Measurements from ENCODE around the gene CTF1.

CTF1 gene

DNA sequence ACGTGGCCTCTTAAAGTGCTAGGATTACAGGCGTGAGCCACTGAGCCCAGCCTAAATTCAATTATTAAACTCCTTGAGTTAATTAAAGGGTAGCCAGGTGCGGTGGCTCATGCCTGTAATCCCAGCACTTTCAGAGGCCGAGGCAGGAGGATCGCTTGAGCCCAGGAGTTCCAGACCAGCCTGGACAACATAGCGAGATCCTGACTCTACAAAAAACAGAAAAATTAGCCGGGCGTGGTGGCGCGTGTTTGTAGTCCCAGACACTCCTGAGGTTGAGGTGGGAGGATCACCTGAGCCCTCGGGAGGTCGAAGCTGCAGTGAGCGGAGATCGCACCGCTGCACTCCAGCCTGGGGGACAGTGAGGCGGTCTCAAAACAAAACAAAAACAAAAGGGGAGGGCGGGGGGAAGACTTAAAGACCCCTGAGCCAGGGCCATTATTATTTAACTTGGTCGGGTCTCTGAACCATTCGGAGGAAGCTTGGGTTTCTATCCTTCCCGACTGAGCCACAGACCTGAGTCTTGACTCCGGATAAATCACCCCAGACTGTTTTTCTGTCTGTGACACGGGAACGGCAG is 22.1 kb upstream of the CTF1 start:
- H2AFZ ChIP-seq (ENCODE audit: low read length): peak overlapping the region; percentile 84
- no peaks in the 10 kb centered on the region for H3K27me3 ChIP-seq (ENCODE audit: insufficient read depth, low read length, poor library complexity, severe bottlenecking)
- no peaks in the 10 kb centered on the region for H3K9me2 ChIP-seq (replicated peaks; ENCODE audit: low read depth, low read length)
- no peaks in the 10 kb centered on the region for H3K36me3 ChIP-seq (ENCODE audit: insufficient read depth, low read length)
- peak overlapping the region; percentile 97 for H3K4me2 ChIP-seq (ENCODE audit: low read depth, low read length, poor library complexity, severe bottlenecking)
- H3K79me2 ChIP-seq (ENCODE audit: insufficient read depth, low read length): peaks cover 45% of the 10 kb centered on the region
- H3K4me1 ChIP-seq (ENCODE audit: insufficient read depth, low read length, poor library complexity, severe bottlenecking): peaks cover 12% of the 10 kb centered on the region
- peak overlapping the region; percentile 97 for H3K9ac ChIP-seq (ENCODE audit: low read depth, low read length, poor library complexity, severe bottlenecking)
- H3K4me3 ChIP-seq (ENCODE audit: low read length, poor library complexity, severe bottlenecking): peak overlapping the region; percentile 89
- no peaks in the 10 kb centered on the region for H3K9me3 ChIP-seq (ENCODE audit: insufficient read depth, low read depth, low read length)
- TF ChIP-seq, protein P1, sequence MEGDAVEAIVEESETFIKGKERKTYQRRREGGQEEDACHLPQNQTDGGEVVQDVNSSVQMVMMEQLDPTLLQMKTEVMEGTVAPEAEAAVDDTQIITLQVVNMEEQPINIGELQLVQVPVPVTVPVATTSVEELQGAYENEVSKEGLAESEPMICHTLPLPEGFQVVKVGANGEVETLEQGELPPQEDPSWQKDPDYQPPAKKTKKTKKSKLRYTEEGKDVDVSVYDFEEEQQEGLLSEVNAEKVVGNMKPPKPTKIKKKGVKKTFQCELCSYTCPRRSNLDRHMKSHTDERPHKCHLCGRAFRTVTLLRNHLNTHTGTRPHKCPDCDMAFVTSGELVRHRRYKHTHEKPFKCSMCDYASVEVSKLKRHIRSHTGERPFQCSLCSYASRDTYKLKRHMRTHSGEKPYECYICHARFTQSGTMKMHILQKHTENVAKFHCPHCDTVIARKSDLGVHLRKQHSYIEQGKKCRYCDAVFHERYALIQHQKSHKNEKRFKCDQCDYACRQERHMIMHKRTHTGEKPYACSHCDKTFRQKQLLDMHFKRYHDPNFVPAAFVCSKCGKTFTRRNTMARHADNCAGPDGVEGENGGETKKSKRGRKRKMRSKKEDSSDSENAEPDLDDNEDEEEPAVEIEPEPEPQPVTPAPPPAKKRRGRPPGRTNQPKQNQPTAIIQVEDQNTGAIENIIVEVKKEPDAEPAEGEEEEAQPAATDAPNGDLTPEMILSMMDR (conservative IDR thresholded peaks at IDR 0.05; ENCODE audit: low read length): no peak
- no peak for TF ChIP-seq EZH2phosphoT487 (IDR thresholded peaks at IDR 0.05; ENCODE audit: borderline replicate concordance)
- H3F3A ChIP-seq (ENCODE audit: low read depth): no peaks in the 10 kb centered on the region; the same call in 1 of the 2 replicates
- H4K20me1 ChIP-seq (ENCODE audit: insufficient read depth, low read length, poor library complexity, severe bottlenecking): no peaks in the 10 kb centered on the region

DNA sequence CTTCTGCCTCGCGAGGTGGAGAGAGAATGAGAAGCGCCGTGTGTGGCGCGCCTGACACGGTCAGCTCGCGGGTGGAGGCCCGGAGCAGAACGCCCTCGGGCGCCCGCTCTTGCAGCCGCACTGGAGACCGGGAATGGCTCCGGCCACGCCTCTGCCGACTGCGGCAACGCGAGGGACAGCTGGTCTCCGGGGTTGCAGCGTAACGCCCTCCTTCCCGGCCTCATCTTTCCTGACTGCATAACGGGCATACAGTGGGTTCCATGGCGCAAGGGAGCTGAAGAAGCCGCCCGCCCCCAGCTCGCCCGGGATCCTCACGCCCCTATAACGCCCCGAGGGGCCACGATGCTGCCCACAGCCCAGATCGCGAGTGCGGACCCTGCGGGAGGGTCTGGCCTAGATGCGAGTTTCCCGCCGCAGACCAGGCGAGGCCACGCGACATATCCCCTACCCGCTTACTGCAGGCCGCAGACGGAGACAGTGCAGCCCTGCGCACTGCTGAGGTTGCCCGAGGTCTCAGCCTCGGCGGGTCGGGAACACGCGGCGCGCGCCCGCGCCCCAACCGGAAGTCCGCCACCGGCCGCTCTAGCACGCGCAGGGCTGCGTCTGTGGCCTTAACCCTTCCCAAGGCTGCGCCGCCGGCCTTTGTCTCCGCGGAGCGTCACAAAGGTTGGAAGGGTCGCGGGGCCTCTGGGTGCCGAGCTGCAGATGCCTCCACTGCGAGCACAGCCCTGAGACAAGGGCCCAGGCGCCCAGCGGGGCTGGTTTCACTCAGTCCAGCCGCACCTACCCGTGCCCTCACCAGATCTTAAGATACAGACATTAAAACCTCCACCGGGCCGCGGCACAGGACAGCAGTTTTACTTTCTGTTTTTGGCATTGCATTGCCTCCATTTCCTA is 21.3 kb upstream of the CTF1 start:
- Histone ChIP-seq H3K36me3 (ENCODE audit: insufficient read depth, low read length) (no peaks in the 10 kb centered on the region), H2AFZ (ENCODE audit: low read length) (peak overlapping the region; percentile 84), H3F3A (ENCODE audit: low read depth) (no peaks in the 10 kb centered on the region; the same call in 1 of the 2 replicates), H3K4me3 (ENCODE audit: low read length, poor library complexity, severe bottlenecking) (peak overlapping the region; percentile 89), H3K4me1 (ENCODE audit: insufficient read depth, low read length, poor library complexity, severe bottlenecking) (peaks cover 12% of the 10 kb centered on the region), H3K79me2 (ENCODE audit: insufficient read depth, low read length) (peaks cover 45% of the 10 kb centered on the region), H3K4me2 (ENCODE audit: low read depth, low read length, poor library complexity, severe bottlenecking) (peak overlapping the region; percentile 97), H3K9me2 (replicated peaks; ENCODE audit: low read depth, low read length) (no peaks in the 10 kb centered on the region), H3K9ac (ENCODE audit: low read depth, low read length, poor library complexity, severe bottlenecking) (peak overlapping the region; percentile 97), H3K27me3 (ENCODE audit: insufficient read depth, low read length, poor library complexity, severe bottlenecking) (no peaks in the 10 kb centered on the region), H3K9me3 (ENCODE audit: insufficient read depth, low read depth, low read length) (no peaks in the 10 kb centered on the region), H4K20me1 (ENCODE audit: insufficient read depth, low read length, poor library complexity, severe bottlenecking) (no peaks in the 10 kb centered on the region)
- TF ChIP-seq, protein P1 (conservative IDR thresholded peaks at IDR 0.05; ENCODE audit: low read length): no peak
- TF ChIP-seq EZH2phosphoT487 (IDR thresholded peaks at IDR 0.05; ENCODE audit: borderline replicate concordance): no peak

DNA sequence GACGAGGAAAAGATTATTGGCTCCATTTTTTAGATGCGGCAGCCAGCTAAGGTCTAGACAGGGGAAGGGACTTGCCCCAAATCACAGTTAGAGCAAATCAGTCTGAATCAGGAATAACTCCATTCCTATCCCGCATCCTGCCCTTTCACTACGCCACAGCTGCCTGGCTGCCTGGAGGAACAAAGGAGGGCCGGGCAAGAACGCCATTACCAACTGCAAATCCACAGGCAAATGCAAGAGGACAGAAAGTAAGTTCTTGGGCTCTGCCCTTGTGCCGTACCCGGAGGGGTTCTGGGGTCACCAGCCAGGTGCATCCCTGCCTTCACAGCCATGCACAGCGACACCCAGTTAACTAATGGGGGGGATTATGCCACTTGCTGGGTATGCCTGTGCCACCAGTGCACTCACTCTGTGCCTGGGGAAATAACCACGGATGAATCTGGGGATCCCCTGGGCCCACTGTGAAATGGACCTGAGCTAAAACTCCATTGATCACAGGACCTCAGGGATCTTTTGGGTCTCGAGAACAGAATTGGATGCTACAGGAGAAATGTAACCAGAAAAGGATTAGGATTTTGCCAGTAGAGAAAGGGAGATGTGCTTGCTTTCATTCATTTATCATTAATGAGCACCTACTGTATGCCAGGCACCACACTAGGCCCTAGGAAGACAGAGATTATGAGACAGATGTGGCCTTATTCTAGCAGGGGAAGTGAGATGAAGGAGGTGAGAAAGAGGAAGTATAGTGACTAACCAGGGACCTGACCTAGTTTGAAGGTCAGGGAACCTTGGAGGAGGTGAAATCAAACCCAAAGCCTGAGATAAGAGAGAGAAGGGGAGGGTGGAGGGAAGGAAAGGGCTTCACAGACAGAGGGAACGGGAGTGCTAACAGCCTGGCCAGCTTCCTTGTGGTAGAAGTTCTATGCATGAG is 20.3 kb upstream of the CTF1 start:
- Histone ChIP-seq H3K4me2 (ENCODE audit: low read depth, low read length, poor library complexity, severe bottlenecking) (peak overlapping the region; percentile 97), H3K27me3 (ENCODE audit: insufficient read depth, low read length, poor library complexity, severe bottlenecking) (no peaks in the 10 kb centered on the region), H3K4me3 (ENCODE audit: low read length, poor library complexity, severe bottlenecking) (peak overlapping the region; percentile 89), H2AFZ (ENCODE audit: low read length) (peak overlapping the region; percentile 75), H3K9me2 (replicated peaks; ENCODE audit: low read depth, low read length) (no peaks in the 10 kb centered on the region), H3K9me3 (ENCODE audit: insufficient read depth, low read depth, low read length) (no peaks in the 10 kb centered on the region), H3K79me2 (ENCODE audit: insufficient read depth, low read length) (peaks cover 45% of the 10 kb centered on the region), H3K36me3 (ENCODE audit: insufficient read depth, low read length) (no peaks in the 10 kb centered on the region), H3K4me1 (ENCODE audit: insufficient read depth, low read length, poor library complexity, severe bottlenecking) (peaks cover 12% of the 10 kb centered on the region), H3K9ac (ENCODE audit: low read depth, low read length, poor library complexity, severe bottlenecking) (peak overlapping the region; percentile 97), H3F3A (ENCODE audit: low read depth) (no peaks in the 10 kb centered on the region; the same call in none of the 2 replicates), H4K20me1 (ENCODE audit: insufficient read depth, low read length, poor library complexity, severe bottlenecking) (no peaks in the 10 kb centered on the region)
- TF ChIP-seq EZH2phosphoT487 (IDR thresholded peaks at IDR 0.05; ENCODE audit: borderline replicate concordance): no peak
- TF ChIP-seq, protein P1 (conservative IDR thresholded peaks at IDR 0.05; ENCODE audit: low read length): no peak

Data from Loucy (cell line).